Fibroblast of lung (primary cell): ENCODE measurements around the gene ACSS1.

Source experiments
- CTCF ChIP-seq, 2 donors: IDR thresholded peaks in 1 of 2; conservative IDR thresholded peaks in 1 of 2; 1 replicate in 1 of 2; 2 replicates in 1 of 2; pipeline ENCODE4 v1.5.1; 2011 to 2012; ENCODE audit warnings: low read length in 2 of 2, control low read depth in 1 of 2, inconsistent platforms in 1 of 2, low read depth in 1 of 2, mild to moderate bottlenecking in 1 of 2
- EZH2 ChIP-seq: IDR thresholded peaks from 2 replicates; pipeline ENCODE4 v1.5.1; 2012; ENCODE audit warnings: low read length, control low read depth, mild to moderate bottlenecking; ENCODE audit errors: missing control alignments

- TF ChIP-seq CTCF (conservative IDR thresholded peaks at IDR 0.05 in 1 of 2, IDR thresholded peaks at IDR 0.05 in 1 of 2; ENCODE audit: low read depth in 1 of 2, low read length in 2 of 2) (no peak), EZH2 (no peak)
Measured at GRCh38 chr20:25014816-25015215, 43.1 kb downstream of the ACSS1 start.
